Activated naive CD8-positive, alpha-beta T cell treated with anti-CD3 and anti-CD28 coated beads, Interleukin-2, amount 50 U/mL, for 24 hours (primary cell): ENCODE data around the gene COL5A1.

Source experiments
- ATAC-seq: fragments of 150-1000 bp; cut with Tn5 transposase; one replicate; pipeline ENCODE4 v1.10.0; 2021
- DNase-seq: peaks from one replicate; pipeline ENCODE4 v3.0.0; 2021
- H3K27ac Mint-ChIP-seq: one replicate; pipeline ENCODE4 v1.8.0; 2021; ENCODE audit warnings: mild to moderate bottlenecking, mixed read lengths
- H3K27me3 Mint-ChIP-seq: one replicate; pipeline ENCODE4 v1.8.0; 2021; ENCODE audit warnings: mixed read lengths
- H3K36me3 Mint-ChIP-seq: one replicate; pipeline ENCODE4 v1.8.0; 2021; ENCODE audit warnings: low read depth, mixed read lengths
- H3K4me1 Mint-ChIP-seq: one replicate; pipeline ENCODE4 v1.8.0; 2021; ENCODE audit warnings: mixed read lengths
- H3K4me3 Mint-ChIP-seq: one replicate; pipeline ENCODE4 v1.8.0; 2021; ENCODE audit warnings: mild to moderate bottlenecking, moderate library complexity, mixed read lengths
- H3K9me3 Mint-ChIP-seq: one replicate; pipeline ENCODE4 v1.8.0; 2021; ENCODE audit warnings: mixed read lengths

The COL5A1 gene

DNA sequence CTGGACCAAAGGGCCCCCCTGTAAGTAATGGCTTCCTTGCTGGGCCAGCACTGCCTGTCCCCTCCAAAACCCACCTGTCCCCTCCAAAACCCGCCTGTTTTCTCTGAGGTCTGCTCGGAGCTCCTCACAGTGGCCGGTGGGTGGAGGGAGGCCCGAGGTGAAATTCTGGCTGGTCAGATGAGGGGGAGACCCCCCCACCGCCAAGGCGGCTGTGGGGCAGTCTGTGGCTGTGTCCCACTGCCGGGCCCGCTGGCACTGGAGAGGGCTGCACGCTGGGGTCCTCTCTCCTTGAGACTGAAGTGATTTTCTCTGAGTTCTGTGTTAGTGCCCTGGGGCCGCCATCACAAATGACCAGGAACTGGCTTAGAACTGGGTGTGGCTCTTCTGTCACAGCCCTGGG is 155.3 kb downstream of the COL5A1 start:
- H3K27me3 Mint-ChIP-seq: peaks cover 9% of the 10 kb centered on the region
- no peak overlapping the region for H3K27ac Mint-ChIP-seq
- H3K4me1 Mint-ChIP-seq: no peaks in the 10 kb centered on the region
- H3K4me3 Mint-ChIP-seq: no peak overlapping the region
- H3K9me3 Mint-ChIP-seq: no peaks in the 10 kb centered on the region
- H3K36me3 Mint-ChIP-seq: no peaks in the 10 kb centered on the region
- ATAC-seq (no peak), DNase-seq (no peak)

GRCh38 chr9:134800791-134801339 is 159.3 kb downstream of the COL5A1 start:
- no peak for ATAC-seq
- no peak overlapping the region for H3K27ac Mint-ChIP-seq
- peaks cover 2% of the 10 kb centered on the region for H3K27me3 Mint-ChIP-seq
- no peak for DNase-seq
- H3K4me1 Mint-ChIP-seq: no peaks in the 10 kb centered on the region
- H3K36me3 Mint-ChIP-seq: no peaks in the 10 kb centered on the region
- no peaks in the 10 kb centered on the region for H3K9me3 Mint-ChIP-seq
- no peak overlapping the region for H3K4me3 Mint-ChIP-seq

GRCh38 chr9:134802216-134802795 is 160.7 kb downstream of the COL5A1 start:
- H3K9me3 Mint-ChIP-seq: no peaks in the 10 kb centered on the region
- H3K4me3 Mint-ChIP-seq: no peak overlapping the region
- H3K4me1 Mint-ChIP-seq: no peaks in the 10 kb centered on the region
- ATAC-seq: no peak
- H3K27me3 Mint-ChIP-seq: peaks cover 2% of the 10 kb centered on the region
- H3K36me3 Mint-ChIP-seq: no peaks in the 10 kb centered on the region
- H3K27ac Mint-ChIP-seq: no peak overlapping the region
- DNase-seq: no peak

DNA sequence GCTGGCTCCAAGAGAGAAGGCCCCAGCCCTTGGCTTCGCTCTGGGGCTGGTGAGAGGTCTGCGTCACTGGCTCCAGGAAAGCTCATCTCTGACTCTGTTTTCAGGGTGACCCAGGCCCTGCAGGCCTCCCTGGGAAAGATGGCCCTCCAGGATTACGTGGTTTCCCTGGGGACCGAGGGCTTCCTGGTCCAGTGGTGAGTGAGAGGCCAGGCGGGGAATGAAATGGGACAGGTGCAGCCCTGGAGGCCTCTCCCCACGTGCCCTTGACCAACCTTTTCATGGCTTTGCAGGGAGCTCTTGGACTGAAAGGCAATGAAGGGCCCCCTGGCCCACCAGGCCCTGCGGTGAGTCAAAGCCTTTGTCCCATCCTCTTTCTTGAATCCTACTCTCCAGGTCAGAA is 163.3 kb downstream of the COL5A1 start:
- ATAC-seq: no peak
- DNase-seq: no peak
- no peaks in the 10 kb centered on the region for H3K27me3 Mint-ChIP-seq
- no peaks in the 10 kb centered on the region for H3K4me1 Mint-ChIP-seq
- H3K4me3 Mint-ChIP-seq: no peak overlapping the region
- no peaks in the 10 kb centered on the region for H3K9me3 Mint-ChIP-seq
- H3K27ac Mint-ChIP-seq: no peak overlapping the region
- H3K36me3 Mint-ChIP-seq: no peaks in the 10 kb centered on the region

GRCh38 chr9:134807716-134808446 is 166.3 kb downstream of the COL5A1 start:
- H3K27me3 Mint-ChIP-seq: no peaks in the 10 kb centered on the region
- H3K4me3 Mint-ChIP-seq: no peak overlapping the region
- no peak for DNase-seq
- no peaks in the 10 kb centered on the region for H3K9me3 Mint-ChIP-seq
- H3K4me1 Mint-ChIP-seq: no peaks in the 10 kb centered on the region
- H3K36me3 Mint-ChIP-seq: no peaks in the 10 kb centered on the region
- H3K27ac Mint-ChIP-seq: no peak overlapping the region
- no peak for ATAC-seq

DNA sequence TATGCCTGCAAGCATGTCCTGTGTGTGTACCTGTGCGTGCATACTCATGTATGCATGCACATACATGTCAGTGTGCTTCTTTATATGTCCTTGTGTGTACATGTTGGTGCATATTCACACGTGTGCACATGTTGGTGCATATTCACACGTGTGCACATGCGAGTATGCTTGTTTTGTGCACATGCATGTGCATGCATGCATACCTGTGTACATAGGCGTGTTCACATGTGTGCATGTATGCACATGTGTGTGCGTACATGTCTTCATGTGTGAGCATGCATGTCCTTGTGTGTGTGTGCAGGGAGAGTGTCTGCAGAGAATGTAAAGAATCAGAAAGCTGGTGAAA is 166.8 kb downstream of the COL5A1 start:
- no peak overlapping the region for H3K4me3 Mint-ChIP-seq
- H3K27me3 Mint-ChIP-seq: no peaks in the 10 kb centered on the region
- no peaks in the 10 kb centered on the region for H3K4me1 Mint-ChIP-seq
- DNase-seq: no peak
- no peak for ATAC-seq
- H3K9me3 Mint-ChIP-seq: no peaks in the 10 kb centered on the region
- no peaks in the 10 kb centered on the region for H3K36me3 Mint-ChIP-seq
- H3K27ac Mint-ChIP-seq: no peak overlapping the region

GRCh38 chr9:134809292-134809691 is 167.7 kb downstream of the COL5A1 start:
- no peak overlapping the region for H3K27ac Mint-ChIP-seq
- DNase-seq: no peak
- no peaks in the 10 kb centered on the region for H3K27me3 Mint-ChIP-seq
- no peaks in the 10 kb centered on the region for H3K9me3 Mint-ChIP-seq
- H3K4me3 Mint-ChIP-seq: no peak overlapping the region
- H3K36me3 Mint-ChIP-seq: no peaks in the 10 kb centered on the region
- H3K4me1 Mint-ChIP-seq: no peaks in the 10 kb centered on the region
- ATAC-seq: no peak

DNA sequence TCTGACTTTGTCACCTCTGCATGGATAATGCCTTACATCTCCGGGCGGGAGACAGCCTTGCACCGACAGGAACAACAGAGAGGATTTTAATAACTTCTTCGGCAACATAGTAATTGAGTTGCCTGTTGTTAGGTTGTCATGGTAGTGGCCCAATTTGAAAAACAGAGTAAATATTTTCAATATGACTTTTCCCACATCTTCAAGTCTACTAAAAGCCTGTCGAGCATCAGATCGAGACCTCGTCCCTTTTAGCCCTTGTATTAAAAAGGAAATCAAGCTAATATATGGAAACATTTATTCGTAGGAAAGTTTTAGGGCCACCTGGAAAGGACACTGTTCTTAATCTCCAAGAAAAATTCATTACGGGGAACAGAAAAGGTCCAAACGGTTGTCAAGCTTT is 168.2 kb downstream of the COL5A1 start:
- ATAC-seq (no peak), DNase-seq (no peak)
- Mint-ChIP-seq H3K4me3 (no peak overlapping the region), H3K9me3 (no peaks in the 10 kb centered on the region), H3K36me3 (no peaks in the 10 kb centered on the region), H3K4me1 (no peaks in the 10 kb centered on the region), H3K27ac (no peak overlapping the region), H3K27me3 (no peaks in the 10 kb centered on the region)

DNA sequence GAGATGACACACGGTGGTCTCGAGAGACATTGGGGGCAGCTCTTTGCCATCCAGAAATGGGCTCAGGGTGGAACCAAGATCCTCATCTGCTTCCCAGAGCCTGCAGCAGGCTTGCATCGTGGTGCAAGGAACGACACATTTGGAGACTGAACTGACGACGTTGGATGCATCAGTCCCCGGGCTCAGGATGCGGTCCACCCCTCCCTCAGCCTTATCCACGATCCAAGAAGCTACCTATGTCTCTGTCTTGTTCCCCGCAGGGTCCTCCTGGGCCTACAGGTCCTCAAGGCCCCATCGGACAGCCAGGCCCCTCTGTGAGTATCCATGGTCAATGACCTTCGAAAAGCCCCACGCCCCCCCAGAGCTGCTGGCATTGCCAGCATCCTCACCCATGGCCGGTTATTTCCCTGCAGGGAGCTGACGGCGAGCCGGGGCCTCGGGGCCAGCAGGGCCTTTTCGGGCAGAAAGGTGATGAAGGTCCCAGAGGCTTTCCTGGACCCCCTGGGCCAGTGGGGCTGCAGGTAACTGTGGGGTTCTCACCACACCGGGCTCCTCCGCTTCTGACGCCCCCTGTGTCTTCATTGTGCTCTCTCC is 169.6 kb downstream of the COL5A1 start:
- DNase-seq (no peak), ATAC-seq (no peak)
- H3K4me1 Mint-ChIP-seq: no peaks in the 10 kb centered on the region
- no peak overlapping the region for H3K4me3 Mint-ChIP-seq
- H3K9me3 Mint-ChIP-seq: no peaks in the 10 kb centered on the region
- no peak overlapping the region for H3K27ac Mint-ChIP-seq
- H3K36me3 Mint-ChIP-seq: no peaks in the 10 kb centered on the region
- H3K27me3 Mint-ChIP-seq: no peaks in the 10 kb centered on the region

GRCh38 chr9:134811673-134812342 is 170.2 kb downstream of the COL5A1 start:
- no peaks in the 10 kb centered on the region for H3K27me3 Mint-ChIP-seq
- H3K4me3 Mint-ChIP-seq: no peak overlapping the region
- no peaks in the 10 kb centered on the region for H3K9me3 Mint-ChIP-seq
- H3K27ac Mint-ChIP-seq: no peak overlapping the region
- no peaks in the 10 kb centered on the region for H3K4me1 Mint-ChIP-seq
- no peaks in the 10 kb centered on the region for H3K36me3 Mint-ChIP-seq
- no peak for ATAC-seq
- DNase-seq: no peak

DNA sequence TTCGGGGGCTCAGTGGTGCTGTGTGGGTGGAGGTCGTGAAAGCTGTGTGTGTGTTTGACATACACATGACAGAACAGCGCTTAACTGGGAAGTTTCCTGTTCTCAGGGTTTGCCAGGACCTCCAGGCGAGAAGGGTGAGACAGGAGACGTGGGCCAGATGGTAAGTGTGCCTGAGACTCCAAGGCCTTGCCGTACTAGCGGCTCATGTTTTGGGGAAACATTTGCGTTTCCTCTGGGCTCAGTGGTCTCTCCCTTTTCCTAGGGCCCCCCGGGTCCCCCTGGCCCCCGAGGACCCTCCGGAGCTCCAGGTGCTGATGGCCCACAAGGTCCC is 170.7 kb downstream of the COL5A1 start:
- ATAC-seq (no peak), DNase-seq (no peak)
- Mint-ChIP-seq H3K9me3 (no peaks in the 10 kb centered on the region), H3K4me3 (no peak overlapping the region), H3K36me3 (no peaks in the 10 kb centered on the region), H3K27me3 (no peaks in the 10 kb centered on the region), H3K27ac (no peak overlapping the region), H3K4me1 (no peaks in the 10 kb centered on the region)

DNA sequence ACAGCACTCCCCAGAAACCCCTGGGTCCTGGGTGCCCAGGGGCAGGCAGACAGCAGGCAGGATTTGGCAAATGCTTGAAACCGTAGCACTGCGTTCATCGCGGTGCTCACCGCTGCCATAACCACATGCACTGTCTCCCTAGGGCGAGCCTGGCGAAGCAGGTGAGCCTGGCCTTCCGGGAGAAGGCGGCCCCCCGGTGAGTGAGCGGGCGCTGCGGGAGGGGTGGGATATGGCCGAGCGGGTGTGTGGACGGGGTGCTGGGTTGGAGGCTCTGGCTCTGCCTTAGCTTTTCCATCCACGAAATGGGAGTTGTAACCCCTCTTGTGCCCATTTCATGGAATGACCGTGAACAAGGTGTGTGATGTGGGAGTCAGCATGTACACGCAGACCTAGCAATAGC is 172.2 kb downstream of the COL5A1 start:
- no peak overlapping the region for H3K27ac Mint-ChIP-seq
- no peak for DNase-seq
- H3K4me1 Mint-ChIP-seq: no peaks in the 10 kb centered on the region
- H3K9me3 Mint-ChIP-seq: no peaks in the 10 kb centered on the region
- H3K36me3 Mint-ChIP-seq: no peaks in the 10 kb centered on the region
- H3K27me3 Mint-ChIP-seq: no peaks in the 10 kb centered on the region
- H3K4me3 Mint-ChIP-seq: no peak overlapping the region
- no peak for ATAC-seq

- H3K4me1 Mint-ChIP-seq: no peaks in the 10 kb centered on the region
- H3K4me3 Mint-ChIP-seq: no peak overlapping the region
- no peaks in the 10 kb centered on the region for H3K27me3 Mint-ChIP-seq
- DNase-seq: no peak
- H3K9me3 Mint-ChIP-seq: no peaks in the 10 kb centered on the region
- H3K36me3 Mint-ChIP-seq: no peaks in the 10 kb centered on the region
- no peak for ATAC-seq
- H3K27ac Mint-ChIP-seq: no peak overlapping the region
Measured at GRCh38 chr9:134814598-134815215, 173.1 kb downstream of the COL5A1 start.

- no peak overlapping the region for H3K27ac Mint-ChIP-seq
- ATAC-seq (no peak), DNase-seq (no peak)
- no peaks in the 10 kb centered on the region for H3K36me3 Mint-ChIP-seq
- no peaks in the 10 kb centered on the region for H3K4me1 Mint-ChIP-seq
- H3K27me3 Mint-ChIP-seq: no peaks in the 10 kb centered on the region
- no peak overlapping the region for H3K4me3 Mint-ChIP-seq
- H3K9me3 Mint-ChIP-seq: no peaks in the 10 kb centered on the region
Measured at GRCh38 chr9:134815435-134816214, 174.0 kb downstream of the COL5A1 start.
